ENCODE results near the gene TECTA.

The TECTA gene

DNA sequence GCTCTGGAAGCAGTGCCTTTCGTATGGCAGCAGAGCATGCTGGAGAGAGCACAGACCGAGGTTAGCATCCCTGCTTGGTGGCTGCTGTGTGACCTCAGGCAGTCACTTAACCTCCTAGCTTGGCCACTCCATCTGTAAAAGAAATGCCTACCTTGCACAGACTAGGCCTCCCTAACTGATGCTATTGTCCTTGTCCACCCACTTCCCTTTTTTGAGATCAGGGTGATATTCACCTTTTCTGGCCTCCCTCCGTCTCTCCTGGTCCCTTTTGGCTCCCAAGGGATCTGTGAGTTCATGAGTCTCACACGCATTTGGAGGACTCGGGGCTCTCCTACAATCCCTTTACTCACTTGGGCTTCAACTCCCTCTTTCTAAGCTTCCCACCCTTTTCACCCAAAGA, 37.2 kb downstream of the TECTA start:
- no peaks in the 10 kb centered on the region for H3K4me1 ChIP-seq
- no peaks in the 10 kb centered on the region for H3K36me3 ChIP-seq
- no peak overlapping the region for H3K4me3 ChIP-seq
- no peak overlapping the region for H3K27ac ChIP-seq
- DNase-seq: no peak
- intact Hi-C loops (cut with DNase I; ENCODE audit: low total_unique reads): no loop called here
- TF ChIP-seq, protein P1, sequence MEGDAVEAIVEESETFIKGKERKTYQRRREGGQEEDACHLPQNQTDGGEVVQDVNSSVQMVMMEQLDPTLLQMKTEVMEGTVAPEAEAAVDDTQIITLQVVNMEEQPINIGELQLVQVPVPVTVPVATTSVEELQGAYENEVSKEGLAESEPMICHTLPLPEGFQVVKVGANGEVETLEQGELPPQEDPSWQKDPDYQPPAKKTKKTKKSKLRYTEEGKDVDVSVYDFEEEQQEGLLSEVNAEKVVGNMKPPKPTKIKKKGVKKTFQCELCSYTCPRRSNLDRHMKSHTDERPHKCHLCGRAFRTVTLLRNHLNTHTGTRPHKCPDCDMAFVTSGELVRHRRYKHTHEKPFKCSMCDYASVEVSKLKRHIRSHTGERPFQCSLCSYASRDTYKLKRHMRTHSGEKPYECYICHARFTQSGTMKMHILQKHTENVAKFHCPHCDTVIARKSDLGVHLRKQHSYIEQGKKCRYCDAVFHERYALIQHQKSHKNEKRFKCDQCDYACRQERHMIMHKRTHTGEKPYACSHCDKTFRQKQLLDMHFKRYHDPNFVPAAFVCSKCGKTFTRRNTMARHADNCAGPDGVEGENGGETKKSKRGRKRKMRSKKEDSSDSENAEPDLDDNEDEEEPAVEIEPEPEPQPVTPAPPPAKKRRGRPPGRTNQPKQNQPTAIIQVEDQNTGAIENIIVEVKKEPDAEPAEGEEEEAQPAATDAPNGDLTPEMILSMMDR (IDR thresholded peaks at IDR 0.05): no peak
- H3K27me3 ChIP-seq: no peaks in the 10 kb centered on the region
- H3K9me3 ChIP-seq: no peaks in the 10 kb centered on the region

GRCh38 chr11:121140369-121140768, 39.3 kb downstream of the TECTA start:
- Histone ChIP-seq H3K36me3 (peaks cover 0 to under 1% (median 0%) of the 10 kb centered on the region in 3 donors), H3K9me3 (no peaks in the 10 kb centered on the region), H3K4me3 (no peak overlapping the region), H3K4me1 (no peaks in the 10 kb centered on the region), H3K27me3 (no peaks in the 10 kb centered on the region), H3K27ac (no peak overlapping the region)
- TF ChIP-seq, protein P1 (IDR thresholded peaks at IDR 0.05): no peak
- DNase-seq: no peak
- intact Hi-C loops (cut with DNase I; ENCODE audit: low total_unique reads): no loop called here

DNA sequence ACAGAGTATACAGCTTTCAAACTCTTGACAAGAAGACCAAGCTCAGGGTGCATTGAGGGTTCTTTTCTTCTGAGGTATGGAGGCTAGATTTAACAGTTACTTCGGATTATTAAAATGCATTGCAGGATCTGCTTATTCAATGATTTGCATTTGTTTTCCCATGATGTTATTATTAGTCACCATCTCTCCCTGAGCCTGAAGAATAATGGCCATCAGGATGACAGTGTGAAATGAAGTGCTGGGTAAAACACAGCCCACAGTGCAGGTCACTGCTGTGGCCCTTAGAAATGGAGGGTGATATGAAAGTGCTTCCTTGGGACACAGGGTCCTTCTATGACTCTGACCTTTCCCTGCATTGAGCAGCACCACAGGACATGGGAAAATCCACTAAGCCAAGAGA, 40.0 kb downstream of the TECTA start:
- TF ChIP-seq, protein P1 (IDR thresholded peaks at IDR 0.05): no peak
- no peak for DNase-seq
- Histone ChIP-seq H3K36me3 (peaks cover 0 to 7% (median 0%) of the 10 kb centered on the region in 3 donors), H3K27ac (no peak overlapping the region), H3K27me3 (no peaks in the 10 kb centered on the region), H3K4me3 (no peak overlapping the region), H3K9me3 (no peaks in the 10 kb centered on the region), H3K4me1 (no peaks in the 10 kb centered on the region)
- intact Hi-C loops (cut with DNase I; ENCODE audit: low total_unique reads): no loop called here

DNA sequence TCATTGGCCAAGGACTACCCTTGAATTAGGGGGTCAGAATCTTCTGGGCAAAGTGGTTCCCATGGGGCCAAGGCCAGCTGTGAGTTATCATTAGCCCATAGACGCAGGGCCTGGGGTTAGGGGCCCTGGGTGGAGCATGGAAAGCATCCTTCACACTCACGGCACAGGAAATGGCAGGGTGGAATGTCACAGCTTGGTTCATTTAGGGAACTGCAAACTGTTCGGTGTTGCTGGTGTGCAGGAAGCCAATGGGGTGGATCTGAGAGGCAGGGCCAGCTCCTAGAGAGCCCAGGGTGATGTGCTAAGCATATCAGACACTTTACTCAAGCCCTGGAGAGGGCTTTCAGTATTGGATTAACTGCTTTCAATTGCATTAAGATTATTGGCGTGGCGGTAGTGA, 42.9 kb downstream of the TECTA start:
- Histone ChIP-seq H3K9me3 (no peaks in the 10 kb centered on the region), H3K27me3 (no peaks in the 10 kb centered on the region), H3K4me1 (no peaks in the 10 kb centered on the region), H3K27ac (no peak overlapping the region), H3K4me3 (no peak overlapping the region), H3K36me3 (peaks cover 0 to 7% (median 0%) of the 10 kb centered on the region in 3 donors)
- DNase-seq: no peak
- TF ChIP-seq, protein P1 (IDR thresholded peaks at IDR 0.05): no peak
- intact Hi-C loops (cut with DNase I; ENCODE audit: low total_unique reads): no loop called here

DNA sequence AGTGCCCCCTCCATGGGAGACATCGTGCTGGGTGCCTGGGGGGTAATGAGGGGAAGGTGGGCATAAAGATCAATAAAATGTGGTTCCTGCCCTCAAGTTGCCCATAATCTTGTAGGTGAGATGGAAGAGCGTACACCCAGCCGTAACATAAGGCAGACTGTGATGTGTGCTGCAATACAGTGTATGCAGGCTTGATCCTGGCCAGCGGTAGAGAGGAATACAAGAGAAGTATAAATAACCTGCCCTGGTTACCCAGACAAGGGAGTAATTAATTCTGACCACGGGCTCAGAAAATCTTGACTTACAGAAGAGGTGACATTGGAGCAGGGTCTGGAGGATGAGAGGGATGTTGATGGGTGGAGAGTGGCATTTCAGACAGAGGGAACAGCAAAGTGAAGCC, 43.7 kb downstream of the TECTA start:
- H3K4me3 ChIP-seq: no peak overlapping the region
- no peak overlapping the region for H3K27ac ChIP-seq
- no peak for DNase-seq
- TF ChIP-seq, protein P1 (IDR thresholded peaks at IDR 0.05): no peak
- H3K9me3 ChIP-seq: no peaks in the 10 kb centered on the region
- intact Hi-C loops (cut with DNase I; ENCODE audit: low total_unique reads): no loop called here
- H3K36me3 ChIP-seq: peaks cover 0 to 7% (median 0%) of the 10 kb centered on the region in 3 donors
- no peaks in the 10 kb centered on the region for H3K27me3 ChIP-seq
- H3K4me1 ChIP-seq: no peaks in the 10 kb centered on the region

GRCh38 chr11:121145826-121146225, 44.8 kb downstream of the TECTA start:
- intact Hi-C loops (cut with DNase I; ENCODE audit: low total_unique reads): no loop called here
- Histone ChIP-seq H3K9me3 (no peaks in the 10 kb centered on the region), H3K36me3 (peaks cover 0 to 7% (median 0%) of the 10 kb centered on the region in 3 donors), H3K4me3 (no peak overlapping the region), H3K27me3 (no peaks in the 10 kb centered on the region), H3K27ac (no peak overlapping the region), H3K4me1 (no peaks in the 10 kb centered on the region)
- TF ChIP-seq, protein P1 (IDR thresholded peaks at IDR 0.05): no peak
- no peak for DNase-seq

Measured in tibial artery (tissue), 4 donors.